Brain pericyte (primary cell): ENCODE measurements around the gene HNRNPD.
"Not testable (repeated sequence)": the region's sequence is repeated elsewhere in the genome, so short reads cannot be mapped to it uniquely, and the experiment has no call there.

Experiments used
- DNase-seq: peaks from one replicate; pipeline ENCODE4 v3.0.0-alpha.2; 2012; ENCODE audit warnings: low read depth, low spot score

Gene HNRNPD

DNA sequence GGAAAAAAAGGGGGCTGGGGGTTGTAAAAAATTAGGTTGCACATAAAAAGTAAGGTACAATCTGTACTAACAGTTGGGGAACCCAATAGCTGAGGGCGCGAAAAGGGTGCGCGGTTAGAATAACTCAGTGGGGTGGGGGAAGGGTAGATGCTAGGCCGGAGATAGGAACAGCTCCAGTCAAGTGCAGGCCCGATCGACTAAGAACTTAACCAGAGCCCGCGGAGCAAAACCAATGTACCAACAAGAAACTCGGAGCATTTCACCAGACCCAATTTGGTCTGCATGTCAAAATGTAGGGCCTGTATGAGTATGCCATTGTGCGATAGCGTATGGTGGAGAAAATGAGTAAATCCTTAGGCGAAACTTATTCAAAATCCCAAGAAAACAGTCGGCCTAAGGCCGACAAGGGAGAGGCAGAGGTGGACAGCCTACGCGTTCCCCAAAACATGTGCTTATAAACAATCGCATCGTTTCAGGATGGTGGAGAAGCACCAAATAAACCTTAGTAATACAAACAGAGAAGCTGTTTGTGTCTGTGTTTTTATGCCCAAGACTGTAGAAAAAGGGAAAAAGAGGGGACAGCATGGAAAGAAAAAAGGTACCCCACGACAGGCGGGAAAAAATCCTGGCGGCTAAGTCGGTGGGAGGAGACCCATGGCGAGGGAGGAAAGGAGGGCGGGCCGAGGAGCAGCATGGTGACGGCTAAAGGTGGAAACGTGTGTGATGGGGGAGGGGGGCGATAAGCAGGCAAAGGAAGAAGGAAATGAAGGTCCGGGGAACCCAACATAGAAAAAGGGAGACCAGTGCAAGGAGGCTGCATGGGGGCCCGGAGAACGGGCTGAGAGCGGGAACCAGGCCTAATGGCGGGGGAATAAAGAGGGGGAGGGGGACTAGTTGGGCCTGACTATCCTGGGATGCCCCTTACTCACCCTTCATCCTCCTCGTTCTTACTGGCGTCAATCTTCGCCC, 990 bp downstream of the HNRNPD start:
- DNase-seq, result no peak

DNA sequence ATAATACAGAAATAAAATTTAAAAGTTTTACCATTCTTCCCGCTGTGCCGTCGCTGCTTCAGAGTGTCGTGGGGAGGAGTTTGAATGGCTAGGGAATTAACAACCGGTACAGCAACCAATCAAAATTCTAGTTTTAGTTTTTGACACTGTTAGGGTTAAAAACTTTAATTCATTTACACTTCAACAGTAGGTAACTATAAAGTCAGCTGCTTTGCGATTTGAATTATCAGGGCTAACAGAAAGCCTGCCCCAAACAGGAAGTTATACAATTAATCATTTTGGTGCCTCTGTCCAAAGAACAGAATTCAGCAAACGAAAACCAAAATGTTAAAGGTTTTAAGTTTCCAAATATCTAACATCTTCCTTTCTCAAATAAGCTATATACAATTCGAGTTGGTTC, 2.3 kb downstream of the HNRNPD start:
- DNase-seq, result no peak

DNA sequence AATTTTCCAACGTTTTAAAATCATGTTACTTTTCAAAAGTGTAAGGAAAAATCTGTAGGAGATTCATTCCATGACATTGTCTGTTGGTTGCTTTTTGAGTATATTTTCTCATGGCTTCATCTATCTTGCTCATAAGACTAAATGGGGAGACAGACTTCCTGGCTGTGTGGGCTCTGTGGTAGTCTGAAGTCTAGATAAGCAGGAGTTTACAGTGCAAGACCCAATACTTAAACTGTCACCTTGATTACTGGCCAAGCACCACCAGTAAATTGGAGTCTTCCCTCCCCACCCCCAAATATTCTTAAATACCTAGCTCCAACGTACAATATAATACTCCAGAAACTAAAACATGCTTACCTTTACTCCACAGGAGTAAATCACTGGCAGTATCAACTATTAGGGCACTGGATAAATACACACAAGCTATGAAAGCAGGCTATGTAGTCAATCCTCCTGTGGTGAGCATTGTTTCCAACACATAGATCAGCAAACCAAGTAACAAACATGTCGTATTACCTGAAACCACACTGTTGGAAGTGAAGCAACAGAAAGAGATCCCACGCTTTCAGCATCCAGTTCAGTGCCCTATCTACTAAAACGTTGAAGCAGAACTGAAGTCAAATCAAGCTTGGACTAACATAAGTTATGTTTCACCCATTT, 6.2 kb downstream of the HNRNPD start:
- DNase-seq, result no peak

DNA sequence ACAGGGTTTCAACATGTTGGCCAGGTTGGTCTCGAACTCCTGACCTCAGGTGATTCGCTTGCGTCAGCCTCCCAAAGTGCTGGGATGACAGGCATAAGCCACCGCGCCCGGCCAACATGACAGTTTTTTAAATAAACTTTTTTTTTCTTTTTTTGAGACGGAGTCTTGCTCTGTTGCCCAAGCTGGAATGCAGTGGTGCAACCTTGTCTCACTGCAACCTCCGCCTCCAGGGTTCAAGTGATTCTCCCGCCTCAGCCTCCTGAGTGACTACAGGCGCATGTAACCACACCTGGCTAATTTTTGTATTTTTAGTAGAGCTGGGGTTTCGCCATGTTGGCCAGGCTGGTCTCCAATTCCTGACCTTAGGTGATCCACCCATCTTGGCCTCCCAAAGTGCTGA, 7.4 kb downstream of the HNRNPD start:
- not testable (repeated sequence) for DNase-seq

DNA sequence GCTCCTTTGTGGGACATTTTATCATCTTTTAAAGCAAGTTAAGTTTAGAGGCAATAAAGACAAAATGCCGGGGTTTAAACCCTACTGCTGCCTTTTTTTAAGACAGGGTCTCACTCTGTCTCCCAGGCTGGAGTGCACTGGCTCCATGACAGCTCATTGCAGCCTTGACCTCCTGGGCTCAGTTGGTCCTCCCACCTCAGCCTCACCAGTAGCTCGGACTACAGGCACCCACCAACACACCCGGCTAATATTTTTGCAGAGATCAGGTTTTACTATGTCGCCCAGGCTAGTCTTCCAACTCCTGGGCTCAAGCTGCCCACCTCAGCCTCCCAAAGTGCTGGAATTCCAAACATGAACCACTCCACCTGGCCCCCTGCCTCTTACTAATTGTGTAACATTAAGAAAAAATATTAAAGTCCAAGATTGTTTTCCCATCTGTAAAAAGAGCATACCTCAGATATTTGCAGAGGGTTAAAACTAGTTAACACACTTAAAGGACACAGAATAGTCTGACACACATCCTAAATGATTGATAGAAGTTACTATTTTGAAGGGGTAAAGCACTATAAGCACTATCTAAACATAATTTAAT, 9.8 kb downstream of the HNRNPD start:
- no peak for DNase-seq

DNA sequence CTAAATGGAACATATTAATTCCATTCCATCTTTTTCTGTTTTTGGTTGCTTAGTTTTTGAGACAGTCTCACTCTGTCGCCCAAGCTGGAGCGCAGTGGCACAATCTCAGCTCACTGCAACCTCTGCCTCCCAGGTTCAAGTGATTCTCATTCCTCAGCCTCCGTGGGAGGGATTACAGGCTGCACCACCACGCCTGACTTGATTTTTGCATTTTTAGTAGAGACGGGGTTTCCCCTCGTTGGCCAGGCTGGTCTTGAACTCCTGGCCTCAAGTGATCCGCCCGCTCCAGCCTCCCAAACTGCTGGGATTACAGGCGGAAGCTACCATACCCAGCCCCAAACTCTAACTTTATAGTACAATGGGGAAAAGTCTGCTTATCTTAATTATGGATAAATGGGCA, 11.2 kb downstream of the HNRNPD start:
- no peak for DNase-seq

DNA sequence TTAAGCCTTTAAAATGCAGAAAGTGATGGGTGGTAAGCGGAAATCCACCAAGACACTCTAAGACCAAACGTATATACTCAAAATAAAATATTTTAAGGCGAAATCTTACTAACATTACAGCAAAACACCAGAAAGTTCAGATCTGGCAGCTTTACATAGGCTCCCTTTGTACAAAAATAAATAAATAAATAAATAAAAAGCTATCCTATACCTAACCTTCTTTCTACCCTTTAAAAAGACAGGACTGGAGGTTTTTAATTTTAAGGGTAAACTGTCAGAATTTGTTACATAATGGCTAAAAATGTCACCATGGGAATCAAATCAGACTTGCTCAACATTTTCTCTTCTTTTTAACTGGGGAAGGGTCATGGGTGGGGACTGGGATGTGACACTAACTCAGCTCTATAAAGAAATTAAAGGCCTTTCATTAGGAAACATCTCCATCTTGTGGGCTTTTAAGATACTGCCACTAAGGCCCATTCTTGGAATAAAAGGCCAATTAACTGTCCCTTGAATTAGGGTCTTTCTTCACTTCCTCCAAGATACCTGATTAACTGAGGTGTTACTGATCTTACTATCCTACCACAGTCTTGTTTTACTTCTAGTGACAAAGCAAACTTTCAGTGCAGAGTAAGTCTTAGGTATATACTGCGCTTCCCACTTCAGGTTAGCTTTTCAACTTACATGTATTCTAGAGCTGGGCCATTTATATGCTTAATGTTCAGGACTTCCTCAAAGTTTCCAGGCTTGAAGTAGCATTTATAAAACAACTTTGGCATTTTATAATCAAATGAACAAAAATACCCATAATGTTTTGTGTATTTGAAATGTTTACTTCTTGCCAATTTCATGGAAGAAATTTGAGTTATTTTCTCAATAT, 13.3 kb downstream of the HNRNPD start:
- no peak for DNase-seq

DNA sequence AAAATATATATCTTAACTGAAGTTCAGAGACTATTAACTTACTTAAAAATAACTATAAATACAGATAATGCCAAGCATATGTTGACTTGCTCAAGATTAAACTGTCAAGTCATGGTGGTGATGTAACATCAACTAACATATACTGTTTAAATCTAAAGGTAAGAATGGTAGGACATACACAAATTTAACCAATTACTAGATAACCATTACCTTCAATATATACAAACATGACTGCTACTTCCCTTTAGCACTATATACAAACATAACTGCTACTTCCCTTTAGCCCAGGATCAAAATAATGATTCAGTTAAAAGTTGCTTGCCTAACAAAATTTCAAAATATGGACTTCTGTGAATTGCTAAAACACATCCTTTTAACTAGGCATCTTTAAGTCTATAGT, 14.9 kb downstream of the HNRNPD start:
- DNase-seq, result no peak

DNA sequence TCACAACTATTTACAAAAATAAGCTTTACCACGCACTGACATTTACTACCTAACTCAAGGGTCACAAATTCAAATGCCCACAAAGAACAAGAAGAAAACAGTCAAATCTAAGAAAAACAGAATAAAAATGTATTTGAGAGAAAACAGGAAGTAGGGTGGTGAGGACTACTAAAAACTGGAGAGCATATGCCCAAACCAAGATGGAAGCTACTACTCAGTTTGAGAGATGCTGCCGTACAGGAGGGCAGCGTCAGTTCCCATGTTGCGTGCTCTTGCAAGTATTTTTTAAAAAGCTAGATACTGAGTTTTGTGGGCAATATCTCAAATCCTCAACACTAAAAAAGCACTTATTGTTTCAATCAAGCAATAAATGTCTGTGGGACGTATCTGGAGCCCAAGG, 16.2 kb downstream of the HNRNPD start:
- DNase-seq, result no peak

DNA sequence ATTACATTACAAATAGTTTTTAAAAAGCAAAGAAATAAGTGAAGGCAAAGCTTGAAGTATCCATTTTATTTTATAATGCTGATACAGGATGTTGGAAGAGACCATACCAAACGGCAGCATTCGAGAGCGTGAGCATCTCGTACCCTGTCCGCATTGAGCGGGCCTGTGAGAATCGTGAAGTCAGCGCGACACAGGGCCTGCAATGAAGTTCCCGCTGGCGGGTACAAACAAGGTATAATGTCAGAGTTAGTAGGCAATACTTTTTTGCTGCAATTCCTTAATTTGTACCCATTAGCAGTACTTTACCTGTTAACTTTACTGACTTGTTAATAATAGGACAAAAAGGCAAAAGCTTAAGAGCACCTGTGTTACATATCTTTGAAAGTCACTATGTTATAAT, 19.0 kb downstream of the HNRNPD start:
- no peak for DNase-seq

DNA sequence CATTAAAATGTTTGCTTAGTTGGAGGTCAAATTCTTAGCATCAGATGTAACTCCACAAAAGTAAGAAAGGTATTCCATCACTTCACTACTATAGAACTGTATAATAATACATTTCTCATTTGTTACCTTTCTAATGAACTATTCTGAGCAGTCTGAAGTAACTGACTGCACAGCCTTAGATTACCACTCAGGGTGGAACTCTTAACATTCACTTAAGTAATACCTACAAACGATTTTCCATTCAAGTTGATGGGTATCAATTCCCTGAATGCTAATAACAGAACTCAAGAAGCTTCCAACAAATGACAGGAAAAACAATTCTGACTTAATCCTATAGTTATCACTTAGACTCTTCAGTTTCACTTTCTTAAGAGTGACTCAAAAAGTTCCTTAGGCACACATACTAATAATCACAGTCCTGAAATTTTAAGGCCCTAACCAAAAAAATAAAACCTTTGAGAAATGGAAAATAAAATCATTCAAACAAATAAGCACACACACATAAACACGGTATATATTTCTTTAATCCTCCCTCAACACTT, 20.9 kb downstream of the HNRNPD start:
- DNase-seq, result no peak

DNA sequence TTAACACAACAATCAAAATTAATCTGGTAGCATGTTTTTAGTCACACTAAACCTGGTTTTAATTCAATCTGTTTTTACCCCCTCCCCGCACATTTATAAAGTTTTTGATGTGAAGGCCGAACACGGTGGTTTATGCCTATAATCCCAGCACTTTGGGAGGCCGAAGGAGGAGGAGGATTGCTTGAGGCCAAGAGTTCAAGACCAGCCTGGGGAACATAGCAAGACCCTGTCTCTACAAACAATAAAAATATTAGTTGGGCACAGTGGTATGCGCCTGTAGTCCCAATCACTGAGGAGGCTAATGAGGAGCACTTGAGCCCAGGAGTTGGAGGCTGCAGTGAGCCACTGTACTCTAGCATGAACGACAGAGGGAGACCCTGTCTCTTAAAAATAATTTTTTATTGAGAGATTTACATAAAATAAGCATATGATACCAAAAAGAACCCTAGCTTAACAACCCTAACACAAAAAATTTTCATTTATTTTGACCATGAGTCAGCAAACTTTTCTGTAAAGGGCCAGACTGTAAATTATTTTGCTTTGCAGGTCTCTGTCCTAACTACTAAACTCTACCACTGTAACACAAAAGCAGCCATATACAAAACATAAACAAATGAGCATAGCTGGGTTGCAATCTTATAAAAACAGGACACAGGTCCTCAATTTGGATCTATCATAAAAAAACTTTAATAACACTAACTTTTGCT, 21.5 kb downstream of the HNRNPD start:
- no peak for DNase-seq

DNA sequence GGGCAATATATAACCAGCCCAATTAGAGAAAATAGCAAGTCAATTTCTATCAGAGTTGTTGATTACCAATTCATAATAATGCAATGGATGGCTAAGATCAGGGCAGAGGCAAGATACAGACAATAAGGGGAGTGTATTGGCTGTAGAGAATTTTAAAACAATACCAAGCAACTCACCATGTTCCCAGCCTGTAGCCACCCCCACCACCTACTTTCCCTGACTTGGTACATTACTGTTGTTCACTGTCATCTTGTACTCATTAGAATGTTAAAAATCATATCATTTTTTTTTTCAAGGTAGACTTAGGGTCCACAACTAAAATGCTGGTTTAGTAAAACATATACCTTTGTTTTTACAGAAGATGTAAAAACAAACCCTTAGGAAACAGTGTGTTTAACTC, 27.7 kb downstream of the HNRNPD start:
- DNase-seq, result no peak

DNA sequence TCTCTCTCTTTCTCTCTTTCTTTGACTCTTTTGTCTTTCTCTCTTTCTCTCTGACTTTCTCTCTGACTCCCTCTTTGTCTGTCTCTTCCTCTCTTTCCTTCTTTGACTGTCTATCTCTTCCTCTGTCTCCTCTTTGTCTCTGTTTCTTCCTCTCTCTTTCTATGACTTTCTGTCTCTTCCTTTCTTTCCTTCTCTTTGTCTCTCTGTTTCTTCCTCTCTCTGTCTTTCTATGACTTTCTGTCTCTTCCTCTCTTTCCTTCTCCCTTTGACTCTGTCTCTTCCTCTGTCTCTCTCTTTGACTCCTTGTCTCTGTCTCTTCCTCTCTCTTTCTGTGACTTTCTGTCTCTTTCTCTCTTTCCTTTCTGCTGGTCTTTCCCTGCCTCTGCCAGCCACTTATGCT, 38.7 kb downstream of the HNRNPD start:
- DNase-seq, result no peak

DNA sequence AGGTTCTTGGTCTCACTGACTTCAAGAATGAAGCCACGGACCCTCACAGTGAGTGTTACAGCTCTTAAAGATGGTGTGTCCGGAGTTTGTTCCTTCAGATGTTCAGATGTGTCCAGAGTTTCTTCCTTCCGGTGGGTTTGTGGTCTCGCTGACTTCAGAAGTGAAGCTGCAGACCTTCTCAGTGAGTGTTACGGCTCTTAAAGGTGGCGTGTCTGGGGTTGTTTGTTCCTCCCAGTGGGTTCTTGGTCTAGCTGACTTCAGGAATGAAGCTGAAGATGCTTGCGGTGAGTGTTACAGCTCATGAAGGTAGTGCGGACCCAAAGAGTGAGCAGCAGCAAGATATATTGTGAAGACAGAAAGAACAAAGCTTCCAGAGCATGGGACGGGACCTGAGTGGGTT, 40.1 kb downstream of the HNRNPD start:
- DNase-seq, result not testable (repeated sequence)

DNA sequence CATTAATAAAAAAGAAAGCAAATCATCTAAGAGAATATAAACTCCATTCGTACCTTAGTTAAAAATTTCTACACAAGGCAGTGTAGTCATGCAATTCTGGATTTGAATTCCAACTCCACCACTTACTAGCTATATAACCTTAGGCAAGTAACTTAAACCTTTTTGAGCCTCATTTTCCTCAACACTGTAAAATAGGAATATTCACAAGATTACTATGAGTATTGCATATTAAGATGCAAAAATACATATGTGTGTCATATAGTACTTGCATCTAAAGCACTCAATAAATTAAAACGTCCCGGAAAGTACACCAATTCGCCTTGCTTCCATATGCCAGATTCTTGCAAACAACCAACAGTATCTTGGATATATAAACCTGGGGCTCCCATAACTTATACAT, 42.0 kb downstream of the HNRNPD start:
- no peak for DNase-seq

DNA sequence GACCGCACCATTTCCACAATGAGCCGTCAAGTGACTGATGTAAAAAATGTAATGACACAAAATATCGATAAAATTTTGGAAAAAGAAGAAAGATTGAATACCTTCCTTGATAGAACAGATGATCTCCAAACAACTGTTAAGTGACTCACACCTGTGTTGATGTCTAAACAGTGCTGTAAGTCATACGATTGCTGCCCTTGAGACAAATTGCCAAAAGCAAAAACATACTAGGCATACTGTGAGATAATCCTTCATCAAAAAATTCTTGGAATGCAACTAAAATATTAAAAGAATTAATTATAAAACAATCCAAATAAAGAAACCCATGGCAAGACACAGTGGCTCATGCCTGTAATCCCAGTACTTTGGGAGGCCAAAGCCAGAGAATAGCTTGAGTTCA, 53.4 kb downstream of the HNRNPD start:
- no peak for DNase-seq

DNA sequence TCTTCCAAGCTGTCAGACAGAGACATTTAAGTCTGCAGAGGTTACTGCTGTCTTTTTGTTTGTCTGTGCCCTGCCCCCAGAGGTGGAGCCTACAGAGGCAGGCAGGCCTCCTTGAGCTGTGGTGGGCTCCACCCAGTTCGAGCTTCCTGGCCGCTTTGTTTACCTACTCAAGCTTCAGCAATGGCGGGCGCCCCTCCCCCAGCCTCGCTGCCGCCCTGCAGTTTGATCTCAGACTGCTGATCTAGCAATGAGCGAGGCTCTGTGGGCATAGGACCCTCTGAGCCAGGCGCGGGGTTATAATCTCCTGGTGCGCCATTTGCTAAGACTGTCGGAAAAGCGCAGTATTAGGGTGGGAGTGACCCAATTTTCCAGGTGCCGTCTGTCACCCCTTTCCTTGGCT, 70.7 kb downstream of the HNRNPD start:
- not testable (repeated sequence) for DNase-seq
